NK-92 (cell line): ENCODE data around the gene ELF2.
"Not testable (repeated sequence)": the region's sequence is repeated elsewhere in the genome, so short reads cannot be mapped to it uniquely, and the experiment has no call there.

Experiments
- DNase-seq: peaks from one replicate; lab custom pipeline; 2025; ENCODE audit not compliant: unreplicated experiment; lab: John Stamatoyannopoulos, UW

ELF2 gene

GRCh38 chr4:139188648-139189416 lies 11.8 kb upstream of the ELF2 start:
- DNase-seq, result no peak

DNA sequence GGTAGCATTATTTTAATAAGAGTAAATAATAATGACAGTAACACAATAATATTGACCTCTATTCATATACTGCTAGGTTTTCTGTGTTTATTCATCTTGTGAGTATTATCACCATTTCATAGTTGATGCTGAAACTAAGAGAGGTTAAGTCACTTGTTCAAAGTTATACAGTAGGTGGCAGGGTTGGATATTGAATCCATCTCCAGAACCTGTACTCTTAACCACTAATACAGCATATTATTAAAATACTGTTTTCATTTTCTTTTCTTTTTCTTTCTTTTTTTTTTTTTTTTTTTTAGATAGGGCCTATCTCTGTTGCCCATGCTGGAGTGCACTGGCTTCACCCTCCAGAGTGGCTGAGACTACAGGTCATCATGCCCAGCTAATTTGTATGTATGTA lies 7.1 kb upstream of the ELF2 start:
- DNase-seq, result no peak

- DNase-seq, result peak; percentile 7
Measured at GRCh38 chr4:139177869-139178619, 1.0 kb upstream of the ELF2 start.

DNA sequence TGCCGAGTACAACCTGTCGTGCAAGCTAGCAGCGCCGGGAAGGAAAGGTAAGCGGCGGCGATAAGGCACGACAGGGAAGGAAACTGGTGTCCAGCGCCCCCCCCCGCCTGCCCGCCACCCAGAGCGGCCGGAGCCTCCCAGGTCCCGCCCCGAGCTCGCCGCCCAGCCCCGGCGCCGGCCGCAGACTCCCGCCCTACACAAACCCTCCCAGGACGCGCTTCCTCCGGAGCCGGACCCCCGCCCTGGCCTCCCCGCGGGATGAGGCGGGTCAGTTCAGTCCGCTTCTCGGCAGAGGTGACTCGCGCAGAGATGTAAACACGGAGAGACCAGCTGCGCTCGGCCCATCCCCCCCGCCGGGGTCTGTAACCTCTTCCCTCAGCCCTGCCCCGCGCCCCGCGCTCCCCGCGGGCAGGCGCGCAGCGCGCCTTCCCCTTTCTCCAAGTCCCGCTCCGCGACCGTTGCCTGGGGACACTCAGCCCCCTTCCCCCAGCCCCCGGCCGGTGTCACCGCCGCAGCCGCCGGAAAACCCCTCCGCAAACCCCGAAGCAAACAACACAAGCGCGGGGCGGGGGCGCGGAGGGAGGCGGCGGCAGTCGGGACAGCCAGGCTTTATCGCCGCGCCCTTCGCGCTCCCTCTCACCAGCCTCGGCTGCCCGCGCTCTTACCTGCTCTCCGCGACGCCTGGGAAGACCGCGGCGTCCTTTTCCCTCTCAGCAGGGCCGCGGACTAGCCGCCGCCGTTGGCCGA lies 543 bp downstream of the ELF2 start:
- DNase-seq, result no peak

- DNase-seq, result no peak
Measured at GRCh38 chr4:139175646-139176301, 1.2 kb downstream of the ELF2 start.

GRCh38 chr4:139171876-139172691 lies 4.9 kb downstream of the ELF2 start:
- no peak for DNase-seq

GRCh38 chr4:139170932-139171331 lies 6.1 kb downstream of the ELF2 start:
- no peak for DNase-seq

DNA sequence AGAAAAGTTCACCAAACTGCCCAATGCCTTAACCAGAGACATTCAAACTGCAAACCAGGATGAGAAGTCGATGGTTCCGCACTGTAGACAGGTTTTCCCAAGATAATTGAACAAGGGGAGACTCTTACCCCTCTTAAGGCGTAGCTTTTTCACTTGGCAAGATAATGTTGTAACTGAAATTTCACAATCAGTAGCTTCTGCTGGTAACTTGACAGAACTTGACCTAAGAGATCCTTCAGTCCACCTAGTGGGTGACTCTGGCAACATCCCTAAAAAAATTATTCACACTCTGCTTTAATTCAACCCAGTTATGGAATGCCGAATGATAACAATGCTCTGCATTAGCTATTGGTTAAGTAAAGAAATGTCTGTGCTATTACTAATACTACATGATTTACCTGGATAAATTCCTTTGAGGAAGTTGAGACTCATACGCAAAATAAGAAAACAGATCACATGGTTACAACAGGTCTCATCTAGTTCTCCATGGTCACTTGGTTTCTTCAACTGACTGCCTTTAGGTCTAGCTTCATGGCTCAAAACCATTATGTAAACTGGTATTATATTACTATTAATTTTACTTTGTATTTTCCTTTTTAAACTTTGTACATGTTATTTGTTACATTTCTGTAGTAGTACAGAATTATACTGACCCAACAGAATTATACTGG lies 9.1 kb downstream of the ELF2 start:
- DNase-seq, result no peak

GRCh38 chr4:139164731-139165130 lies 12.3 kb downstream of the ELF2 start:
- DNase-seq, result no peak

DNA sequence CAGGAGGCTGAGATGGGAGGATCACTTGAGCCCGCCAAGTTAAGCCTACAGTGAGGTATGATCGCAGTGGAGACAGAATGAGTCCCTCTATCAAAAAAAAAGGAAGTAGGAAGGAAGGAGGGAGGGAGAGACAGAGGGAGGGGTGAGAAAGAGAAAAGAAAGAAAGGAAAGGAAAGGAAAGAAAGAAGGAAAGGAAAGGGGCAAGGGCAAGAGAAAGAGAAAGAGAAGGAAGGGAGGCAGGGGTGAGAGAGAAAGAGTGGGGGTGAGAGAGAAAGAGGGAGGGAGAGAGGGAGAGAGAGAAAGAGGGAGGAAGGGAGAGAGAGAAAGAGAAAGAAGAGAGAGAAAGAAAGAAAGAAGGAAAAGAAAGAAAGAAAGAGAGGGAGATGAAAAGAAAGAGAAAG lies 13.2 kb downstream of the ELF2 start:
- DNase-seq, result no peak

- DNase-seq, result not testable (repeated sequence)
Measured at GRCh38 chr4:139157977-139158376, 19.0 kb downstream of the ELF2 start.

DNA sequence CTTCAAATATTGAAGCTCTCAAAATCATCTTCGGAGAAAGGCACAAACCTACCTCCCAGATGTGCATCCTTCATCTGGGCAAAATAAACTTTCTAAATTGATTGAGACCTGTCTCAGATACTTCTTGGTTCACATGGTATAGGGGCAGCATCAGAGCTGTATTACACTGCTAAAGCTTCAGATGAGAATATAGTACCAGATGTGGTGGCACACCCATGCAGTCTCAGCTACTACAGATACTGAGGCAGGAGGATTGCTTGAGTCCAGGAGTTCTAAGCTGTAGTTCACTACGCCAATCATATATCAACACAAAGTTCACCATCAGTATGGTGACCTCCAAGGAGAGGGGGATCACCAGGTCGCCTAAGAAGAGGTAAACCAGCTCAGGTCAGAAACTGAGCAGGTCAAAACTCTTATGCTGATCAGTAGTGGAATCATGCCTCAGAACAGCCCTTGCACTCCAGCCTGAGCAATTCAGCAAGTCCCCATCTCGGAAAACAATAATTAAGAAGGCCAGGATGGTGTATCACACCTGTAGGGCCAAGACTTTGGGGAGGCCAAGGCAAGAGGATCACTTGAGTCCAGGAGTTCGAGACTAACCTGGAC lies 22.0 kb downstream of the ELF2 start:
- no peak for DNase-seq

GRCh38 chr4:139154538-139154937 lies 22.5 kb downstream of the ELF2 start:
- DNase-seq, result no peak

GRCh38 chr4:139154134-139154421 lies 22.9 kb downstream of the ELF2 start:
- no peak for DNase-seq

DNA sequence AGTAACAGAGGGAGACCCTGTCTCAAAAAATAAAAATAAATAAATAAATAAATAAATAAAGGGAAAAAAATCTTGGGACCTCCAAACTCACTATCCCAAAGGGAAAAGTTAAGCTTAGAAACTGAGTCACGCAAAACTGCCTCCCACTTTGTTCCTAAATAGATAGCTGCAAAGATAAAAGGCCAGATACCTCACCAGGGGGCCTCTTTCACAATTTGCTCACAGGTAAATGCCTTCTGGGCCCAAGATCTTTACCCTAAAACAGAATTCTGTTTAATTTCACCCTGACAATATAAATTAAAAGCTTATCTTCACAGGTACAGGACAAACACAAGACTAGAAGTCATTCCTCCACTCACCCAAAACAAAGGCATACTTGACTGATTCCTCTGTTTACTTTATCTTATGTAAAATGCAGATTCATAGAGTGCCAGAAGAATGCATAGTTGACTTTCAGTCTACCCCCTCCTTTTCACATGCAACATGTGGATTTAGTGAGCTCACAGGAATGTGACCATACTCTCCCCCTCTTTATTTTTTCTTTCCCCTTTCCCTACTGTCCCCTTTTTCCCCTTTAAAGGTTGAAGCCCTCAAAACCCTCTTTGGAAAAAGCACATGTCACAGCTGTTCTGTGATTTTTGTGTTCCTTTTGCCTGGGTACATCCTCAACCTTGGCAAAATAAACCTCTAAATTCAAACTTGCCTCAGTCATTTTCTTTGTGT lies 23.4 kb downstream of the ELF2 start:
- DNase-seq, result no peak

- DNase-seq, result no peak
Measured at GRCh38 chr4:139152249-139152648, 24.8 kb downstream of the ELF2 start.

DNA sequence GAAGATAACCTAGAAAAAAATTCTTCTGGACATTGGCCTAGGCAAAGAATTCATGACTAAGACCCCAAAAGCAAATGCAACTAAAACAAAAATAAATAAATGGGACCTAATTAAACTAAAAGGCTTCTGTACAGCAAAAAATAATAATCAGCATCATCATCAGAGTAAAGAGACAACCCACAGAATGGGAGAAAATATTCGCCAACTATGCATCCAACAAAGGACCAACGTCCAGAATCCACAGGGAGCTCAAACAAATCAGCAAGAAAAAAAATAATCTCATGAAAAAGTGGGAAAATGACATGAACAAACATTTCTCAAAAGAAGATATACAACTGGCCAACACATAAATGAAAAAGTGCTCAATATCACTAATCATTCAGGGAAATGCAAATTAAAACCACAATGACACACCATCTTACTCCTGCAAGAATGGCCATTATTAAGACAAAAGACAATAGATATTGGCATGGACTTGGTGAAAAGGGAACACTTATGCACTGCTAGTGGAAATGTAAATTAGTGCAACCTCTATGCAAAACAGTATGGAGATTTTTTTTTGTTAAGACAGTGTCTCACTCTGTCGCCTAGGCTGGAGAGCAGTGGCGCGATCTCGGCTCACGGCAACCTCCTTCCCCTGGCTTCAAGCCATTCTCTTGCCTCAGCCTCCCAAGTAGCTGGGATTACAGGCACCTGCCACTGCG lies 29.9 kb downstream of the ELF2 start:
- no peak for DNase-seq

DNA sequence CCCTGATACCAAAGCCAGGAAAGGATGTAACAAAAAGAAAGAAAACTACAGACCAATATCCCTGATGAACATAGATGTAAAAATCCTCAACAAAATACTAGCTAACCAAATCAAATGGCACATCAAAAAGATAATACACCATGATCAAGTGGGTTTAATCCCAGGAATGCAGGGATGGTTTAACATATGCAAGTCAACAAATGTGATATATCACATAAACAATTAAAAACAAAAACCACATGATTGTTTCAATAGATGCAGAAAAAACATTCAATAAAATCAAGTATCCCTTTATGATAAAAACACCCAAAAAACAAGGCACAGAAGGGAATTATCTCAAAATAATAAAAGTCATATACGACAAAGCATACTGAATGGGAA lies 31.5 kb downstream of the ELF2 start:
- DNase-seq, result no peak
